Ovary (tissue), 3 donors: ENCODE data around the gene AADACL3.

ENCODE experiments used
- POLR2A ChIP-seq: fragments of 450-650 bp; IDR thresholded peaks from one replicate; pipeline ENCODE4 v1.6.1; 2017; ENCODE audit warnings: antibody characterized with exemption, mild to moderate bottlenecking, moderate library complexity
- TF ChIP-seq, protein P1 (sequence below), 3 donors: fragments of 450-650 bp in 2 of 3; fragments of 200-600 bp in 1 of 3; IDR thresholded peaks; one replicate each; pipeline versions ENCODE4 v1.5.1 to v1.8.0; 2016 to 2022; ENCODE audit warnings: antibody characterized with exemption in 3 of 3, mild to moderate bottlenecking in 1 of 3
- donor health status: DM: no; HTN: no; CAD: no.

DNA sequence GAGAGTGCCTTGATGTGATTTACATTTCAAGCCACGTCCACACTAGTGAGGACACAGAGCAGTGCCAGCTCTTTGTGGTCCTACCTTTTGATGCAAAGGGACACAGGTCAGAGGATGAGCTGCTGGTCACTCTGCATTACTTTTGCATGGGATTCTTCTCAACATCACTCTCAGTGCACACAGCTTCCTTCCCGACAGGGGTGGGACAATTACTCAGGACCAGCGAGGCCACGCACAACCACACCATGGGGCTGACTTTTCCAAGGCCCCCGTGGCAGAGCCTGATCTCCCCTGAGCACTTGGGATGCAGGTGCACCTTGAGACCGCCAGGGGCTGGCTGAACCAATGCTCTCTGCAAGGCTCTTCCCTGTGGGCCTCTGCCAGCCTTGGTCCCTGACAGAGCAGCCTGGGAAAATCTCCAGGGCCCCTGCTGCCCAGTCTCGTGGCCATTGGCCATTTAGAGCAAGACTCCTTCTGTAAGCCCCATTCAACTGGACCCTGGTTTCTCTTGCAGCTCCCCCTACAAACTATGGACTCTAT is 44.4 kb downstream of the AADACL3 start:
- TF ChIP-seq, protein P1, sequence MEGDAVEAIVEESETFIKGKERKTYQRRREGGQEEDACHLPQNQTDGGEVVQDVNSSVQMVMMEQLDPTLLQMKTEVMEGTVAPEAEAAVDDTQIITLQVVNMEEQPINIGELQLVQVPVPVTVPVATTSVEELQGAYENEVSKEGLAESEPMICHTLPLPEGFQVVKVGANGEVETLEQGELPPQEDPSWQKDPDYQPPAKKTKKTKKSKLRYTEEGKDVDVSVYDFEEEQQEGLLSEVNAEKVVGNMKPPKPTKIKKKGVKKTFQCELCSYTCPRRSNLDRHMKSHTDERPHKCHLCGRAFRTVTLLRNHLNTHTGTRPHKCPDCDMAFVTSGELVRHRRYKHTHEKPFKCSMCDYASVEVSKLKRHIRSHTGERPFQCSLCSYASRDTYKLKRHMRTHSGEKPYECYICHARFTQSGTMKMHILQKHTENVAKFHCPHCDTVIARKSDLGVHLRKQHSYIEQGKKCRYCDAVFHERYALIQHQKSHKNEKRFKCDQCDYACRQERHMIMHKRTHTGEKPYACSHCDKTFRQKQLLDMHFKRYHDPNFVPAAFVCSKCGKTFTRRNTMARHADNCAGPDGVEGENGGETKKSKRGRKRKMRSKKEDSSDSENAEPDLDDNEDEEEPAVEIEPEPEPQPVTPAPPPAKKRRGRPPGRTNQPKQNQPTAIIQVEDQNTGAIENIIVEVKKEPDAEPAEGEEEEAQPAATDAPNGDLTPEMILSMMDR (IDR thresholded peaks at IDR 0.05), result no peak
- TF ChIP-seq POLR2A, result no peak
